Endothelial cell of umbilical vein (primary cell): ENCODE measurements around the gene PCBD1. TPM values are rescaled to one million over a fixed set of nuclear protein-coding genes. Genes with fewer than 3 reads are reported as not detected.

ENCODE experiments used
- BruUV-seq: library from RNA; stranded (reverse); fragments of 400-500 nt; replicated peaks from 2 replicates; lab custom pipeline; 2021; lab: Mats Ljungman, UMichigan
- CTCF ChIA-PET: fragments of 300-600, 350-600 bp; sonication (Branson Sonifier 250); formaldehyde crosslinking; loops from one replicate; lab custom pipeline; 2021; ENCODE audit warnings: antibody characterized with exemption, inconsistent platforms; lab: Charles Lee
- POLR2A ChIA-PET: fragments of 300-600, 350-600 bp; sonication (Branson Sonifier 250); formaldehyde crosslinking; loops from one replicate; lab custom pipeline; 2021; ENCODE audit warnings: antibody characterized with exemption, inconsistent platforms; lab: Charles Lee
- DNase-seq: peaks from one replicate; pipeline ENCODE4 v3.0.0-alpha.2; 2011; ENCODE audit warnings: low read depth, low spot score
- FAIRE-seq: peaks from 2 replicates; lab custom pipeline; 2011; peaks lifted over from hg19 to GRCh38; lab: Jason Lieb, UNC
- H2AFZ ChIP-seq: 2 replicates; pipeline ENCODE4 v1.6.0; 2012; ENCODE audit warnings: low read depth, low read length, control low read depth, inconsistent platforms
- H3K27ac ChIP-seq: 2 replicates; pipeline ENCODE4 v1.5.1; 2011; ENCODE audit warnings: low read depth, mild to moderate bottlenecking, control low read depth, low read length, moderate library complexity; ENCODE audit not compliant: insufficient read depth
- H3K27me3 ChIP-seq, 2 experiments: 2 replicates each; pipeline versions ENCODE4 v1.6.0 to v1.6.1; 2011; ENCODE audit warnings: low read length in 2 of 2, mixed read lengths in 1 of 2; ENCODE audit not compliant: control insufficient read depth in 2 of 2, insufficient read depth in 2 of 2
- H3K36me3 ChIP-seq, 2 experiments: 2 replicates in 1 of 2; 3 replicates in 1 of 2; pipeline ENCODE4 v1.5.1; 2011; ENCODE audit warnings: low read length in 2 of 2, mild to moderate bottlenecking in 1 of 2, moderate library complexity in 1 of 2; ENCODE audit not compliant: control insufficient read depth in 2 of 2, insufficient read depth in 2 of 2; ENCODE audit errors: extremely low read depth in 1 of 2
- H3K4me1 ChIP-seq: 3 replicates; pipeline ENCODE4 v1.5.1; 2011; ENCODE audit warnings: mild to moderate bottlenecking, low read length; ENCODE audit not compliant: control insufficient read depth, insufficient read depth; ENCODE audit errors: extremely low read depth
- H3K4me2 ChIP-seq: 2 replicates; pipeline ENCODE4 v1.6.1; 2011; ENCODE audit warnings: low read length, control low read depth, mixed read lengths; ENCODE audit not compliant: insufficient read depth
- H3K4me3 ChIP-seq, 3 experiments: fragments of 200-600 bp in 1 of 3; sonication (generic), shearing (Covaris generic) in 1 of 3; replicated peaks in 1 of 3; 2 replicates each; pipeline ENCODE4 v1.5.1; 2011 to 2016; ENCODE audit warnings: control low read depth in 3 of 3, low read length in 3 of 3, mild to moderate bottlenecking in 2 of 3, inconsistent platforms in 1 of 3, low read depth in 1 of 3, moderate library complexity in 1 of 3; ENCODE audit not compliant: insufficient read depth in 1 of 3
- H3K79me2 ChIP-seq: 2 replicates; pipeline ENCODE4 v1.6.0; 2012; ENCODE audit warnings: low read length, inconsistent platforms; ENCODE audit not compliant: control insufficient read depth, insufficient read depth
- H3K9ac ChIP-seq: replicated peaks from 2 replicates; pipeline ENCODE3; 2011; ENCODE audit warnings: low read length, control low read depth; ENCODE audit not compliant: insufficient read depth; ENCODE audit errors: extremely low read depth
- H3K9me1 ChIP-seq: replicated peaks from 3 replicates; pipeline ENCODE4 v1.6.0; 2011; ENCODE audit warnings: mild to moderate bottlenecking, low read length; ENCODE audit not compliant: control insufficient read depth, insufficient read depth; ENCODE audit errors: extremely low read depth
- H3K9me3 ChIP-seq: replicated peaks from 2 replicates; pipeline ENCODE4 v1.5.1; 2012; ENCODE audit warnings: low read length, inconsistent platforms; ENCODE audit not compliant: control insufficient read depth, insufficient read depth
- H4K20me1 ChIP-seq: replicated peaks from 2 replicates; pipeline ENCODE3; 2011; ENCODE audit warnings: mild to moderate bottlenecking, low read length; ENCODE audit not compliant: control insufficient read depth, insufficient read depth; ENCODE audit errors: extremely low read depth
- CTCF ChIP-seq, 2 donors: IDR thresholded peaks; 1 replicate in 1 of 2; 2 replicates in 1 of 2; pipeline ENCODE4 v1.5.1; 2011; ENCODE audit warnings: low read length in 2 of 2, mild to moderate bottlenecking in 2 of 2, moderate library complexity in 2 of 2, control low read depth in 1 of 2, inconsistent platforms in 1 of 2, low read depth in 1 of 2; ENCODE audit not compliant: insufficient read depth in 1 of 2; ENCODE audit errors: extremely low read depth in 1 of 2
- EZH2 ChIP-seq: IDR thresholded peaks from 2 replicates; pipeline ENCODE4 v1.6.1; 2012; ENCODE audit warnings: borderline replicate concordance, low read depth, mild to moderate bottlenecking, moderate library complexity, low read length, inconsistent platforms; ENCODE audit not compliant: severe bottlenecking
- FOS ChIP-seq: IDR thresholded peaks from 2 replicates; pipeline ENCODE4 v1.6.1; 2011; ENCODE audit warnings: mild to moderate bottlenecking, low read length, moderate library complexity, borderline replicate concordance; ENCODE audit not compliant: insufficient read depth
- GATA2 ChIP-seq: IDR thresholded peaks from 2 replicates; pipeline ENCODE4 v1.7.0; 2011; ENCODE audit warnings: low read depth, mild to moderate bottlenecking, moderate library complexity, mixed read lengths, low read length; ENCODE audit not compliant: insufficient read length, insufficient read depth
- JUN ChIP-seq: IDR thresholded peaks from 2 replicates; pipeline ENCODE4 v1.6.1; 2011; ENCODE audit warnings: borderline replicate concordance, low read depth; ENCODE audit not compliant: insufficient read length, insufficient read depth
- MAX ChIP-seq: IDR thresholded peaks from 2 replicates; pipeline ENCODE4 v1.6.1; 2011; ENCODE audit not compliant: insufficient read depth, insufficient read length
- MYC ChIP-seq: IDR thresholded peaks from one replicate; pipeline ENCODE4 v1.6.1; 2011; ENCODE audit warnings: mild to moderate bottlenecking, low read depth, low read length
- POLR2A ChIP-seq: IDR thresholded peaks from 2 replicates; pipeline ENCODE4 v1.6.1; 2012; ENCODE audit warnings: low read depth, mild to moderate bottlenecking, control low read depth, low read length
- POLR2AphosphoS5 ChIP-seq: IDR thresholded peaks from 2 replicates; pipeline ENCODE4 v1.6.1; 2012; ENCODE audit warnings: low read depth, mild to moderate bottlenecking, control low read depth, low read length, moderate library complexity; ENCODE audit not compliant: insufficient read depth
- dilution Hi-C: fragments of 300-500 bp; cut with MboI; formaldehyde crosslinking; loops from one replicate; pipeline ENCODE4 v1.15.0; 2019; ENCODE audit warnings: low sequenced_read_pairs; ENCODE audit not compliant: extremely low pct_ligation_motif_present
- intact Hi-C: fragments of 100-400 bp; cut with micrococcal nuclease; formaldehyde crosslinking; loops from one replicate; pipeline ENCODE4 v1.10.0; 2022
- polyA plus RNA-seq, 4 experiments: library from polyadenylated mRNA; depleted of rRNA in 3 of 4; stranded (reverse) in 3 of 4; unstranded in 1 of 4; fragments of >200 nt; gene quantifications; 2 replicates each; pipeline versions ENCODE4 v1.2.1 to v1.2.3, GENCODE V29; 2011 to 2012; ENCODE audit warnings: missing spikeins in 1 of 4
- total RNA-seq: library from RNA; stranded (reverse); gene quantifications from 2 replicates; pipeline ENCODE4 v1.2.3, GENCODE V29; 2021

Gene PCBD1
- total and polyA plus RNA-seq, 2 donors (not counting 3 experiments of a cell fraction or from before 2014, with no cell fraction given), result 95.7 to 113 TPM

- FAIRE-seq (no peak), DNase-seq (no peak)
- Histone ChIP-seq H3K9me3 (no peaks in the 10 kb centered on the region), H4K20me1 (no peaks in the 10 kb centered on the region), H3K4me2 (no peak overlapping the region), H3K36me3 (peaks cover 0 to 3% of the 10 kb centered on the region in 2 experiments), H2AFZ (no peak overlapping the region), H3K27ac (no peak overlapping the region), H3K79me2 (peaks cover 26% of the 10 kb centered on the region), H3K9ac (no peak overlapping the region), H3K27me3 (no peaks in the 10 kb centered on the region), H3K4me3 (no peak overlapping the region), H3K9me1 (no peaks in the 10 kb centered on the region), H3K4me1 (peaks cover 20% of the 10 kb centered on the region)
- POLR2A ChIA-PET, result no interaction called here
- intact Hi-C loops (no loop called here), dilution Hi-C loops (no loop called here)
- no TSS peak for BruUV-seq
- TF ChIP-seq GATA2, result no peak
- no peak for TF ChIP-seq CTCF (IDR thresholded peaks at IDR 0.05; ENCODE audit: extremely low read depth in 1 of 2, insufficient read depth in 1 of 2, low read depth in 1 of 2, low read length in 2 of 2)
- TF ChIP-seq MAX, result no peak
- TF ChIP-seq EZH2, result no peak
- TF ChIP-seq POLR2AphosphoS5, result no peak
- TF ChIP-seq FOS, result no peak
- no peak for TF ChIP-seq POLR2A
- TF ChIP-seq JUN, result no peak
- no peak for TF ChIP-seq MYC
- CTCF ChIA-PET, result interaction anchor here (1.1 kb wide), 1 partner anchor 14 kb away, joined by 4 read pairs; no protein-coding TSS in a partner anchor
Measured at GRCh38 chr10:70836319-70836718, 52.0 kb downstream of the PCBD1 start.
